Measurements from ENCODE around the gene TOR1B. TPM values are rescaled to one million over a fixed set of nuclear protein-coding genes. Genes with fewer than 3 reads are reported as not detected.
A peak's percentile ranks its signal among the peaks of the same experiment; 100 is the strongest.

Gene TOR1B
- total and polyA plus RNA-seq, 9 donors = 12.3 to 21.5 (median 15.0) TPM

DNA sequence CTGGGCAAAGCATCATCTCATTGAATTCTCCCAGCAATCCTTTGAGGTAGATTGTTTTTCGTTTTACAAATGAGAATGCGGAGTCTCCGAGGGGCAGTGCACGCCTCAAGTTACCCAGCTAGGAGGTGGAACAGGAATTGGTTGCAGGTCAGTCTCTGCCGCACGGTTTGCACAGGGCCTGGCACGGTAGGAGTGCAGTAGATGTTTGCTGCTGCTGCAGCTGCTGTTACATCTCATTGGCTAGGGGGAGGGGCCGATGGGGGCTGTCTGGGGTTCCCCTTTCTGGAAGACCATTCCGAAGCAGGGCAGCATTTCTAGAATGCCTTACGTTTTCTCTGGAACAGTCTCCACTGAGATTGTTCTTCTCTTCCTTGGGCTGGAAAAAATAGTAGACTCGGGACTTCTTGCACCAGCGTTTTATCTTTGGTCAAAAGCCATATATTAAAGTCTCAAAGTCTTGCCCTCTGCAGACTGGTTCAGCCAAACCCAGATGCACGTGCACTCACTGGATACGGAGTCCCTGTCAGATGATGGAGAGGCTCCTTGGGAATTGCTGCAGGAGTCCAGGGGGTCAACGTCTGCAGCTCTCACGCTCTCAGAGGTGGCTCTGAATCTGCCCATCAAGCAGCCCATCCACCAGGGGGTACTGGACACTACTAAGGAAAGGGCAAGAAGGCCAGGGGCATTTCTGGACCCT is 33.5 kb downstream of the TOR1B start:
- peak overlapping the region; percentile 84 for H3K4me3 ChIP-seq (ENCODE audit: low read length)
- H3K4me1 ChIP-seq (ENCODE audit: control insufficient read depth, insufficient read depth, low read length) = peaks cover 12% of the 10 kb centered on the region
- 22% methylated on average over 14 of the region's 16 CpGs for whole genome bisulfite sequencing (ENCODE audit: insufficient coverage)
- H3K27me3 ChIP-seq (ENCODE audit: control insufficient read depth, insufficient read depth, low read length) = no peaks in the 10 kb centered on the region
- H3K27ac ChIP-seq (ENCODE audit: low read length) = no peak overlapping the region
- DNase-seq = no peak
- peaks cover 22% of the 10 kb centered on the region for H3K36me3 ChIP-seq (ENCODE audit: control insufficient read depth, insufficient read depth, low read length)
- no peaks in the 10 kb centered on the region for H3K9me3 ChIP-seq (replicated peaks; ENCODE audit: control insufficient read depth, low read depth, low read length)

DNA sequence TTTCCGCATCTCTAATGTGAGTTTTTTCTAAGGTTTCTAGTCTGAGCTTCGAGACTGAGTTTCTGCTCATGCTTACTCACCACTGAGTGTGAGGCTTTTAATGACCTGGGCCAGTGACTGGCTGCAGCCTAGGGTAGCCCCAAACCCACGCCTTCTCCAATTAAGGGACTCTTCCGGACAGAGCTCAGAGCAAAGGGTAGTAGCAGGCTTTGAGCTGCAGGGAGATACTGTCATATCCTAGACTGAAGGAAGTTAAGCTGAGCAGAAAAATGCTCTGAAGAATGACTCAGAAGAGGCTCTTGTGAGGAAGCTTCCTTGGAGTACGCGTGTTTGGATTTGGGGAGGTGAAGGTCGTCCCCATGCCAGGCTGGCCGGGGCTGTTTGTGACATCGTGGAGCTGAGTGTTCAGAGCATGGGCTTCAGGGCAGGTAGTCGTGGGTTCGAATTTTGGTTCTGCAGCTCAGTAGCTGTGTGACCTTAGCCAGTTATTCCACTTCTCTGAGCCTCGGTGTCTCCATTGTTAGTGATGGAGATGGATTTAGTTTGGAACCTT is 35.8 kb downstream of the TOR1B start:
- WGBS (ENCODE audit: insufficient coverage) = 78% methylated on average over 10 of the region's 12 CpGs
- H3K27me3 ChIP-seq (ENCODE audit: control insufficient read depth, insufficient read depth, low read length) = no peaks in the 10 kb centered on the region
- H3K4me3 ChIP-seq (ENCODE audit: low read length) = no peak overlapping the region
- peaks cover 12% of the 10 kb centered on the region for H3K4me1 ChIP-seq (ENCODE audit: control insufficient read depth, insufficient read depth, low read length)
- no peak for DNase-seq
- peaks cover 9% of the 10 kb centered on the region for H3K36me3 ChIP-seq (ENCODE audit: control insufficient read depth, insufficient read depth, low read length)
- H3K9me3 ChIP-seq (replicated peaks; ENCODE audit: control insufficient read depth, low read depth, low read length) = no peaks in the 10 kb centered on the region
- H3K27ac ChIP-seq (ENCODE audit: low read length) = no peak overlapping the region

- Histone ChIP-seq H3K36me3 (ENCODE audit: control insufficient read depth, insufficient read depth, low read length) (peaks cover 9% of the 10 kb centered on the region), H3K9me3 (replicated peaks; ENCODE audit: control insufficient read depth, low read depth, low read length) (no peaks in the 10 kb centered on the region), H3K4me1 (ENCODE audit: control insufficient read depth, insufficient read depth, low read length) (peaks cover 9% of the 10 kb centered on the region), H3K27ac (ENCODE audit: low read length) (no peak overlapping the region), H3K4me3 (ENCODE audit: low read length) (no peak overlapping the region), H3K27me3 (ENCODE audit: control insufficient read depth, insufficient read depth, low read length) (no peaks in the 10 kb centered on the region)
- DNase-seq = no peak
- WGBS (ENCODE audit: insufficient coverage) = 62% methylated on average over 9 of the region's 10 CpGs
Measured at GRCh38 chr9:129839324-129840023, 36.5 kb downstream of the TOR1B start.

DNA sequence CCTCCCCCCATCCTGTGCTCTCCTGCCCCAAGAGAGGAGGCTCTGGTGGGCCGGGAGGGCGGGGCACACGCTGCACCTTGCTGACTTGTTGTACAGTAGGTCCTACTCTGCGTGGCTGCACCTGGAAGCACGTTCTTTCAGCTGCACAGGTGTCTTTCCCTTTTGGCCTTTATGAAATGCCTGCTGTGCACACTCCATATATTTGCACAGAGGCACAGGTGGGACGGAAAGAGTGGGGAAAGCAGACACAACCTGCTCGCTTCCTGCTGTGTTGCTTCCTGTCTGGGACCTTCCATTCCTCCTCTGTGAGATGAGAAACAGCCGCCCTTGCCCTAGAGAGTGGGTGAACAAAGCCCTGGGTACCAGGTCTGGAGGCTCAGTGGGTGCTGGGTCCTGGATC is 37.0 kb downstream of the TOR1B start:
- Histone ChIP-seq H3K27ac (ENCODE audit: low read length) (no peak overlapping the region), H3K4me1 (ENCODE audit: control insufficient read depth, insufficient read depth, low read length) (peaks cover 9% of the 10 kb centered on the region), H3K9me3 (replicated peaks; ENCODE audit: control insufficient read depth, low read depth, low read length) (no peaks in the 10 kb centered on the region), H3K27me3 (ENCODE audit: control insufficient read depth, insufficient read depth, low read length) (no peaks in the 10 kb centered on the region), H3K4me3 (ENCODE audit: low read length) (no peak overlapping the region), H3K36me3 (ENCODE audit: control insufficient read depth, insufficient read depth, low read length) (peaks cover 9% of the 10 kb centered on the region)
- DNase-seq = no peak
- WGBS (ENCODE audit: insufficient coverage) = 84% methylated on average over 6 of the region's 8 CpGs

- H3K36me3 ChIP-seq (ENCODE audit: control insufficient read depth, insufficient read depth, low read length) = peaks cover 9% of the 10 kb centered on the region
- no peak for DNase-seq
- no peak overlapping the region for H3K27ac ChIP-seq (ENCODE audit: low read length)
- no peaks in the 10 kb centered on the region for H3K9me3 ChIP-seq (replicated peaks; ENCODE audit: control insufficient read depth, low read depth, low read length)
- peaks cover 6% of the 10 kb centered on the region for H3K4me1 ChIP-seq (ENCODE audit: control insufficient read depth, insufficient read depth, low read length)
- WGBS (ENCODE audit: insufficient coverage) = 84% methylated on average over 3 of the region's 4 CpGs
- no peaks in the 10 kb centered on the region for H3K27me3 ChIP-seq (ENCODE audit: control insufficient read depth, insufficient read depth, low read length)
- no peak overlapping the region for H3K4me3 ChIP-seq (ENCODE audit: low read length)
Measured at GRCh38 chr9:129841071-129841470, 38.1 kb downstream of the TOR1B start.

DNA sequence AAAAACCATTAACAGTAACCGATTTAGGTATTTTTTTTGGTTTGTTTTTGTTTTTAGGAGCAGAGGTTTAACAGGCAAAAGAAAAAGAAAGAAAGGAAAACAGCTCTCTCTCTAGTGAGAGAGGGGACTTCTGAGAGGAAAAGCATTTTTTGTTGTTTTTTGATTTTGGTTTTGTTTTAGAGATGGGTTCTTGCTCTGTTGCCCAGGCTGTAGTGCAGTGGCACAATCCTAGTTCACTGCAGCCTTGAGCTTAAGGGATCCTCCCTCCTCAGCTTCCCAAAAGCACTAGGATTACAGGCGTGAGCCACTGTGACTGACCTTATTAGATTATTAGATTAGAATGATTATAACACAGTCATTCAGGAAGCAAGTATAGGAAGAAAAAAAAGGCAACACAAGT is 42.4 kb downstream of the TOR1B start:
- no peak overlapping the region for H3K27ac ChIP-seq (ENCODE audit: low read length)

GRCh38 chr9:129848712-129849441 is 45.9 kb downstream of the TOR1B start:
- WGBS (ENCODE audit: insufficient coverage) = 49% methylated on average over 2 of the region's 4 CpGs
- no peaks in the 10 kb centered on the region for H3K9me3 ChIP-seq (replicated peaks; ENCODE audit: control insufficient read depth, low read depth, low read length)
- DNase-seq = no peak
- H3K36me3 ChIP-seq (ENCODE audit: control insufficient read depth, insufficient read depth, low read length) = peaks cover 30% of the 10 kb centered on the region
- no peak overlapping the region for H3K27ac ChIP-seq (ENCODE audit: low read length)
- no peak overlapping the region for H3K4me3 ChIP-seq (ENCODE audit: low read length)
- no peaks in the 10 kb centered on the region for H3K27me3 ChIP-seq (ENCODE audit: control insufficient read depth, insufficient read depth, low read length)
- no peaks in the 10 kb centered on the region for H3K4me1 ChIP-seq (ENCODE audit: control insufficient read depth, insufficient read depth, low read length)

More for the DNA sequence above, 42.4 kb downstream of the TOR1B start:
- no peak overlapping the region for H3K4me3 ChIP-seq (ENCODE audit: low read length)
- no peaks in the 10 kb centered on the region for H3K27me3 ChIP-seq (ENCODE audit: control insufficient read depth, insufficient read depth, low read length)
- WGBS (ENCODE audit: insufficient coverage) = no CpG with 5 or more reads among the region's 2 CpGs
- no peak for DNase-seq
- H3K4me1 ChIP-seq (ENCODE audit: control insufficient read depth, insufficient read depth, low read length) = no peaks in the 10 kb centered on the region
- peaks cover 8% of the 10 kb centered on the region for H3K36me3 ChIP-seq (ENCODE audit: control insufficient read depth, insufficient read depth, low read length)
- no peaks in the 10 kb centered on the region for H3K9me3 ChIP-seq (replicated peaks; ENCODE audit: control insufficient read depth, low read depth, low read length)

DNA sequence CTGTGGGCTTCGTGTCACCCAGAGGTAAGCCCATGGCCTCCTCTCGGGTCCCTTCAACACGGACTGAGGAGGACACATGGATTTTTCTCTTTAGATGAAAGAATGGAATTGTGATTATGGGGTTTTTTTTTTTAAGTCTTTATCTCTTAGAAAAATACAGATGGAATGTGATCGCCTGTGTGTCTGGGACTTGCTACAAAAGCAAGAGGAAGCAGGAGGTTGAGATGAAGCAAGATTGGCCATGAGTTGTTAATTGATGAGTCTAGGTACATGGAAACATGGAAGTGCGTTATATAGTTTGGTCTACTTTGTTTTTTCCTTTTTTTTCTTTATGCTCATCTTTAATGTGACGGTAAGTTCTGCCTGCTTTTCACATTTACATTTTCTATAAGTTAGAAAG is 46.9 kb downstream of the TOR1B start:
- Histone ChIP-seq H3K4me3 (ENCODE audit: low read length) (no peak overlapping the region), H3K27ac (ENCODE audit: low read length) (no peak overlapping the region), H3K4me1 (ENCODE audit: control insufficient read depth, insufficient read depth, low read length) (no peaks in the 10 kb centered on the region), H3K36me3 (ENCODE audit: control insufficient read depth, insufficient read depth, low read length) (peaks cover 35% of the 10 kb centered on the region), H3K27me3 (ENCODE audit: control insufficient read depth, insufficient read depth, low read length) (no peaks in the 10 kb centered on the region), H3K9me3 (replicated peaks; ENCODE audit: control insufficient read depth, low read depth, low read length) (no peaks in the 10 kb centered on the region)
- no peak for DNase-seq
- 100% methylated on average over 1 of the region's 6 CpGs for WGBS (ENCODE audit: insufficient coverage)

GRCh38 chr9:129850821-129851550 is 48.0 kb downstream of the TOR1B start:
- DNase-seq = no peak
- Histone ChIP-seq H3K4me1 (ENCODE audit: control insufficient read depth, insufficient read depth, low read length) (no peaks in the 10 kb centered on the region), H3K27me3 (ENCODE audit: control insufficient read depth, insufficient read depth, low read length) (no peaks in the 10 kb centered on the region), H3K36me3 (ENCODE audit: control insufficient read depth, insufficient read depth, low read length) (peaks cover 41% of the 10 kb centered on the region), H3K27ac (ENCODE audit: low read length) (no peak overlapping the region), H3K4me3 (ENCODE audit: low read length) (no peak overlapping the region), H3K9me3 (replicated peaks; ENCODE audit: control insufficient read depth, low read depth, low read length) (no peaks in the 10 kb centered on the region)
- WGBS (ENCODE audit: insufficient coverage) = 83% methylated on average over 3 of the region's 6 CpGs
